HG03354 (cell line): ENCODE data around the gene TTC39C.
"Not testable (repeated sequence)": the region's sequence is repeated elsewhere in the genome, so short reads cannot be mapped to it uniquely, and the experiment has no call there.

Source experiments
- ATAC-seq: cut with Tn5 transposase; IDR thresholded peaks from one replicate; pipeline ENCODE4 v1.9.1; 2021; ENCODE audit warnings: mild to moderate bottlenecking; ENCODE audit not compliant: unreplicated experiment, poor library complexity, severe bottlenecking

Gene TTC39C

DNA sequence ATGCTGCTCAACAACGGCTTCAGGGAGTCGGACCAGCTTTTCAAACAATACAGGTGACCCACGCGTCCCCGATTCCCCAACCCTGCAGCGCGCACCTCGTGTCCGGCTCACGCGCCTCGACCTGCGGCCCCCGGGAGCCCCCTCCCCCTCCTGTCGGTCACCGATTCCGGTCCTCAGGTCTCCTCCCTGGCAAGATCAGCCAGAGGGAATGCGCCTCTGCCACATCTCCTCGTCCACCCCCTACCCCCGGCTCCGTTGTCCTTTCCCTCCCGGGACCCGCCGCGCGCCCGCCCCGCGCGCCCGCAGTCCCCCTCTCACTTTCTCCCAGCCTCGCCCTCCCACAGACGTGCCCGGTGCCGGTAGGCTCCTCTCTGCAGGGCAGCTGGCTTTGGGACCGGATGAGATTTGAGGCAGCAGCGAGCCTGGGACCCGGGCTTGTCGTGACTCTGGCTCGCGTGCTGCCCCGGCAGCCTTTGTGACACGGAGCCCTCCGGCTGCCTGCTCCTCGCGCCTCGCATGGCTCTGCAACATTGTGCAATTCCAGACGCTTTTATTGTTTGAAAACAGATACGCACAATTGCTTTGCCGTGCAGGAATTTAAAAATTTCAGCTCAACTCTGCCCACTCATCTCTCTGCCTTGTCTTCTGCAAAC, 558 bp downstream of the TTC39C start:
- ATAC-seq: peak; percentile 3

DNA sequence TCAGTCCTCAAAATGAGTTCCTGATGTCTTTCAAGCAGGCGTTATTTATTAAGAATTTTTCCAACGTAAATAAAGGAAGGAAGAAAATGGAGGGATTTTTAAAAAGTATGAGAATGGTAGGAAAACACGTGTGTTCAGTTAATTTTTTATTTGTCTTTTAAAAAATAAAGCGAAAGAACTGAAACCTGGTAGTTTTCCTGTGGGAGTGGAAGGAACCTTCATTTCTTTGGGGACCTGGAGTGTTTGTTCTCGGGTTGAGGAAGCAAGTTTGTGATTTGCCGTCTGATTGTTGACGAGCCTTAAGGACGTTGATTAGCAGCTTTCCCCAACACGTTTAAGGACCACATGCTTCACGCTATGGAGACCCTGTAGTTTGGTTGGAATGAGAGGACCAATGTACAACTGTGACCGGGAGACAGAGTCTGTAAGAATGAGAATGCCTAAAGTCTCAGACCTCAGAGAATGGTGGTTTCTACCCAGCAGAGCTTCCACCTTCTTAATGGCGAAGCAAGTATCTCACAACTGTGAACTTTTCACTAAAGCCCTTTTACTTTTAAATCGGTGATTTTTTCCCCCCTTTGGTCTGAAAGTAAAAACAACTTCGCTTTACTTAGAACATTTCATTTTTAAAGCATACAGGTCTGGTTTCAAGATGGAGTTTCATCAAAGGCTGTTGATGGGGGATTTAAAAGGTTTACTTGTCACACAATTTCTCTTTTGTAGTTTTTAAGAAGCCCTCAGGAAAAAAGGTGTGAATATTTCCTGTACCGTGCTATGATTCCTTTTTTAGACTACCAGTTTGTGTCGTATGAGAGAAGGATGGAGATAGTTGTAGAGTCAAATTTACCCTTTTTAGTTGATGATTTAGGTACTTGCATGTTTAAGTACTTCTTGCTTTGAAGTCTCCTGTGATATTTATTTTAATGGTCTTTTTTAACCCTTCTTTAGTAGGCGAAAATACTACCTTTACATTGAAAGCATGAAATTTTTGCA, 1.4 kb downstream of the TTC39C start:
- no peak for ATAC-seq

DNA sequence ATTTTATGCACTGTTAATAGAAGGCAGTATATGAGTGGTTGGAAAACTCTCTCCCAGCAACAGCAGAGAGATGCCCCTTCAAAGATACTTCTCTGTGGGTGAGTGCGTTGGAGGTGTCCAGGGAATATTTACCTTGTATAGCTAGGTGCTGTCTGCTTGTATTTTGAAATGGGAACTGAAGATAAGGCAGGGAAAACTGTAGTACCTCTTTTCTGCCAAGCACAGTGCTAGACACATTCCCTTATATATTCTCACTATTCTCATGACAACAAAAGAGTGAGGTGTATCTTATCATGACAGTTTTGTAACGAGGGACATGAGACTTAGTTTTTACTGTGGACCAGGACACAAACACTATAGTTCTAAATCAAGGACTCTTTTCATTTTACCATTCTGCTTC, 2.1 kb downstream of the TTC39C start:
- ATAC-seq: no peak

DNA sequence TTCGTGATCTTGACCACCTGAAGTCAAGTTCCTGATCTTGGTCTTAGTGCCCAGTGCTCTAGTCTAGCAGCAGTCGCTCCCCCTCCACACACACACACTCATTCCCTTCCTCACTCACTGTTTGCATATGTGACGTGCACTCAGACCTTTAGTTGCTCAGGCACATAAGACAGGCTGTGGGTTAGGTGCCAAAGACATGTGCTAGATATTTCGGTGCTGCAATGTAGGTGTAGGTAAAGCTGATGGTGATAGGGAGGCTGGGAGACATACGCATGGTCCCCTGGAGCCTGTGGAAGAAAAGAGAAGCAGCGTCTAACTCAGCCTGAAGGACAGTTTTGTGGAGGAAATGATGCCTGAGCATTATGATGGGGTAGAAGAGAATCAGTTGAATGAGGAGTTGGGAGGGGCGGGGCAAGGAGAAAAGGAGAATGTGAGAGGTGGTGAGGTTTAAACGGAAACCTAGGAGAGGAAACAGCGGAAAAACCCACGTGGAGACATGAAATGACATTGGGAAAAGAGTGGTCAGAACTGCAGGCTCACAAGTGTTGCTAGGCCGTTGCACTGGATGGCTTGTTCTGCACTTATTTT, 3.8 kb downstream of the TTC39C start:
- no peak for ATAC-seq

DNA sequence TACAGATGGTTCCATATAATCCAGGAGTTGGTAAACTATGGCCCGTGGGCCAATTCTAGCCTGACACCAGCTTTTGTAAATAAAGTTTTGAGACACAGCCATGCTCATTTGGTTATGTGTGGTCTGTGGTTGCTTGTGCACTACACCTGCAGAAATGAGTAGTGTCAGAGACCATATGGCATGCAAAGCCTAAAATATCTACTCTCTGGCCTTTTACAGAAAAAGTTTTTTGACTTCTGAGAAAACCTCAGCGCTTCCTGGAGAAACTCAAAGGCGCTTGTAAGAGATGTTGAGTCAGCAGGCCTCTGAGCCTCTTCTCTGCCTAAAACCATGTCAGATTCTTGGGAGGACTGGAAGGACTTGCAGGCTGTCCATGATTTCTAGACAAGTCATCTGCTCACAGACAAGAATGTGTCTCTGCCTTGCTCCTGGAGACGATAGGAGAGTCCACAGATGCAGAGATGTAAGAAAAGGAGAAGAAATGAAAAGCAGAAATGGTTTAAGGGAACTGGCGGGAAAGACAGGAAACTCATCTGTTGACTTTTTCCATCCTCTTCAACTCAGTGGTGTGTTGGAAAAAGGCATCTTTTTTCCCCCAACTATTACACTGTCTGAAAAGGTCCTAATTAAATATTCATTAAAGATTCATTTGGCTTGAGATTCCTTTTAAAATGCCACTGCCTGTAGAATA, 5.2 kb downstream of the TTC39C start:
- ATAC-seq: peak; percentile 87

DNA sequence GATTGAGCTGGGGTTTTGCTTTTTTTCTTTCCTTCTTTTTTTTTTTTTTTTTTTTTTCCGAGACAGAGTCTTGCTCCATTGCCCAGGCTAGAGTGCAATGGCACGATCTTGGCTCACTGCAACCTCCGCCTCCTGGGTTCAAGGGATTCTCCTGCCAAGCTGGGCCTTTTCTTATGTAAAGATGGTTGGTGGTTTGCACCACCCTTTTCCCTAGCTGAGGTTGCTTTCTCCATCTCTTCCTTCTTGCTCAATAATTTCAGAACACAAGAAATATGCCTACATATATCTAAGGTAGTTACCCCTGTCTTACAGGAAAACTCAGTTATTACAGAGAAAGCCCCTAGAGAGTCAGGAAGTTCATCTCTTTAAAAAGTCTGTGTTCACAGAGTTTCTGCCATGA, 7.0 kb downstream of the TTC39C start:
- ATAC-seq: no peak

DNA sequence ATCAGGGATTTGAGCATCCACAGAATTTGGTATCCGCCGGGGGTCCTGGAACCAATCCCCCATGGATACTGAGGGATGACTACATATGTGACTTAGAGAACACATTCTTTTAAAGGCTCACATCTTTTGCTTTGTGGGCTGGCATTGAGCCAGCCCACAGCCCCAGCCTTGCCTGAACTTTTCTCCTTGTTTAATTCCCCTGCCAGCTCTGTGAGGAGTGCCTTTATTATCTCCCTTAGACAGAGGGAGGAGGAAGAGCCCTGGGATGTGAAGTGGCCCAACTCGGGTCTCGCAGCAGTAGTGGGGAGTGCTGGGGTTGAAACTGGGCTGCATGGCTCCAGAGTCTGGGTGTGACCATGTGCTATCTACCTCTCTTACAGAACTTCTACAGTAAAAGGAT, 7.6 kb downstream of the TTC39C start:
- no peak for ATAC-seq

DNA sequence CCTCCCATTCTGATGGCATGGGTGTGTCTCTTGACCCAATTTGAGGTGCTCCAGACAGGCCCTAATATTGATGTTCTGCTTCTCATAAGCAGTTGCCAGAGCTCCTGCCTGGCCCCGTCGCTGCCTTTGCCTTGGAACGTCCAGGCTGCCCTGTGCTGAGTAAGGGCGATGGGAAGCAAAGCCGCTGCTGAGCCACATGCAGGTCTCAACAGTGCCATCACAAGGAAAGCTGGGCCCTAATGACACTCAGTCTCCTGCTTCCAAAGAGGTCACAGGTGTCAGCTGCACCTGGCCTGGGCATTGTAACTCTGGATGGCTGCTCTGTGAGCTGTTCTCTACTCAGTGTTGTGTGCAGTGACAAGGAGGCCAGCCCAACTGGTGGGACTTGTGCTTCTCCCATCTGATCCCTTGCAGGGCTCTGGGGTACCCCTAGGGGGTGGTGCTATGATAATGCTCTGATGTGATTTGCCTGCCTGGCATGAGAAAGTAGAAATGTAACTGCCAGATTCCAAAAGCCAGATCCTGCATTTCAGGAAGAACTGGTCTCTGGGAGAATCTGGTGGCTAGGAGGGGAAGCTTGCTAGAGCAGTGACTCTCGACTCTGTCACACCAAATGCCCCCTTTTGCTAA, 8.7 kb downstream of the TTC39C start:
- no peak for ATAC-seq

DNA sequence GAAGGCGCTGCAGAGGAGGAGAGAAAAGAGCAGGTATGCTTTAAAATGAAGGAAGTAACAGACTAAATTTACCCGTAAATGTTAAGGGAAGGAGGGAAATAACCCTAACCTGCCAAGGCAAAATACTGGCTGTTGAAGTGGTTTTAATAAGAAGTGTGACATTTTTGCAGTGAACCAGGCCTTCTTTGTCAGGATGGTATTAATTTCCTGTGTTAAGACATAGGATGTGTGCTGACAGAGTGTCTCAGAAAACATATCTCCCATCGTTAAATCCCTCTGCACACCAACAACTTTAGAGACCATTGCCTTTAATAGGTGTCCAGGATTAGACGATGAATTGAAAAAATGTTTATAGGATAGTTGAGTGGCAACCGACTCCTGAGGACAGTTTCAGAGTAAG, 9.9 kb downstream of the TTC39C start:
- ATAC-seq: no peak

DNA sequence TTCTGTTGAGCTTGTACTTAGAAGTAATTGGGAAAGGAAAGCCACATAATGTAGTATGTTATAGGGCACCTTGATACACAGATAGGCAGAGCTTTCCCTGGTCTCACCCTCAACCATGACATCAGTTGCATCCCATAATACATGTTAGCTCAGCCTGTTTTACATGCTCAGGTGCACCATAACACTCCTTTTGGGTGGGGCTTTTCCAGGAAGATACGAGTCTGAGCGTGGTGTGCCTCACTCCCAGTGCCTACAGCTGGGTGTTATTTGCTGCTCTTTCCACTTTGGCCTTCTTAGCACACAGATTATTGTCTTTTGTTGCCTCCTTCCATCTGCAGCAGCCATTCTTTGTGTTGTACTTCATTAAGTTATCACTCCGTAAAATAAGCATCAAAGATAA, 11.9 kb downstream of the TTC39C start:
- no peak for ATAC-seq

DNA sequence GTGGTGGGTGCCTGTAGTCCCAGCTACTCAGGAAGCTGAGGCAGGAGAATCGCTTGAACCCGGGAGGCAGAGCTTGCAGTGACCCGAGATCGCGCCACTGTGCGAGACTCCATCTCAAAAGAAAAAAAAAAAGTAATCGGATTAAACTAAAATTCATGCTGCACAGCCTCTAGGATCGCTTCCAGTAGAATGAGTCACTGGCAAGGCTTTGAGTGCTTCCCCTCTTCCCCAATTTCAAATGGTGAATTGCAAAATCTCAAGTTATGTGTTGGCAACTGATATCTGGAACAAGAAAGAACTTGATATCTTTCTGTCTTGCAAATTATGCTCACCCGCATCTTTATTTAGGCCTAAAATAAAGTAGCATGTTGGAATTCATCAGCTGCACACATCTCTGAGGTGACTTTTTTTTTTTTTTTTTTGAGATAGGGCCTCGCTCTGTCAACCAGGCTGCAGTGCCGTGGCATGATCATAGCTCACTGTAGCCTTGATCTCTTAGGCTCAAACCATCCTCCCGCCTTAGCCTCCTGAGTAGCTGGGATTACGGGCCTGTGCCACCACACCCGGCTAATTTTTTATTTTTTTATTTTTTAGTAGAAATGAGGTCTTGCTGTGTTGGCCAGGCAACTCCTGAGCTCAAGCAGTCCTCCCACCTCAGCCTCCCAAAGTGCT, 12.7 kb downstream of the TTC39C start:
- no peak for ATAC-seq

DNA sequence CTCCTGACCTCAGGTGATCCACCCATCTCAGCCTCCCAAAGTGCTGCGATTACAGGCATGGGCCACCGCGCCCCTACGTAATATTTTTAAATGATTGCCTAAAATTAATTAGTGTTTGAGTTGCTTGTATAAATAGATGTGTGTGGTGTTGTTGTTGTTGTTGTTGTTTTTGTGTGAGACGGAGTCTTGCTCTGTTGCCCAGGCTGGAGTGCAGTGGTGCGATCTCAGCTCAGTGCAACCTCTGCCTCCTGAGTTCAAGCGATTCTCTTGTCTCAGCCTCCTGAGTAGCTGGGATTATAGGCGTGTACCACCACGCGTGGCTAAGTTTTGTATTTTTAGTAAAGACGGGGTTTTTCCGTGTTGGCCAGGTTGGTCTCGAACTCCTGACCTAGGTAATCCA, 14.4 kb downstream of the TTC39C start:
- not testable (repeated sequence) for ATAC-seq

DNA sequence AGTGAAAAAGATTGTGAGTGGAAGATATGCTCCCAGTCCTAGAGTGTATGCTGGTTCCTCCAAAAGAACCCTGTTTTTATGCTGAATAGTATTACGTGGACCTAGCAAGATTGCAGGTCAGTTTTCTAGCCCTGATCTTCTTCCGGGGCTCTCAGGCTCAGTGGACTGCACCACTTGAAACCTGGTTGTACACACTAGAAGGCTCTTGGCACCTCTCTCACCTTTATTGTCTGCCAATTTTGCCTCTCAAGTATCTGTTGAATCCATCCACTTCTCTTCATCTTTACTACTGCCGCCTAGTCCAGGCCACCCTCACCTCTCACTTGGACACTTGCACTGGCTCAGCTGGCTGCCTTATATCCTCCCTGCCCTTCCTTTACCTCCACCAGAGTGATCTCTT, 16.8 kb downstream of the TTC39C start:
- no peak for ATAC-seq

DNA sequence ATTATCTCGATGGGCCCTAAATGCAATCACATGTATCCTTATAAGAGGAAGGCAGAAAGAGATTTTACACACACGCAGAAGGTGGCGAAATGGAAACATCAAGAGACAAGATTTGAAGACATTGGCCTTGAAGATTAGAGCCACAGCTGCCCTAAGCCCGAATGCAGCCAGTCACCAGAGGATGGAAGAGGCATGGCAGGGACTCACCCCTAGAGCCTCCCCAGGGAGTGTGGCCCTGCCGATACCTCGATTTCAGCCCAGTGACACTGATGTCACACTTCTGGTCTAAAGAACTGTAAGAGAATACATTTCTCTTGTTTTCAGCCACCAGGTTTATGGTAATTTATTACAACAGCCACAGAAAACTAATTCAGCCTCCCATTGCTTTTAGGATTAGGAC, 17.4 kb downstream of the TTC39C start:
- peak; percentile 92 for ATAC-seq

DNA sequence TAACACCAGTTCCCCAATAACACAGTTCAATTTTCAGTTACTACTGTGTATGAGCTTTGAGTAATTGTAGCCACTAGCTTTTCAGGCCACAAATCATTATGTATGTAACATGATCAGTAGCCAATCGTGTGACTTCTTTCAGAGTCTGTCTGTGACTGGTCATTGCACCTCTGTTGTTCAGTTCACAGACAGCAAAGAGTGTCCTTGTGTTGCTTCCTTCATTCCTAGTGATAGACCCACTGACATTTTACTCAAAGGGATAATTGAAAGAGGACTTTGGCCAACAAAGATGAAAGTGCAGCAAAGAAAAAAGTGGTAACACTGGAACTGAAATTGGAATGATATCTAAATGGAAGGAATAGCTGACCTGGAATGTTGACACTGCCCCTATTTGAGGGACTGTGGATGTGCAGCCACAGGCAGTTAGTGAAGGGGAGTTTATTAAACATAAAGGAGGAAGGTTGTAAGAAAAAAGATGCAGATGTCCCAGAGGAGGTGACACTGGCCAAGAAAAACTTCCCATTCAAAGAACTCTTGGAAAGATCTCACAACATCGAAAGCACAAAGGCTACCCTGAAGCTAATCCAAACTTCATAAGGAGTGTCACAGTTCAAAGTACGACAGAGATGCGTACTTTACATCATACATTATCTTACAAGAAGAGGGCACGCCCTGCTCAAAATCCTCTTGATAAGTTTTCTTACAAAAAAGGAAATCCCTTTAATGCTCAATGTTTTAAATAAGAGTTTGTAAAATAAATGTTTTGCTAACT, 19.3 kb downstream of the TTC39C start:
- no peak for ATAC-seq

DNA sequence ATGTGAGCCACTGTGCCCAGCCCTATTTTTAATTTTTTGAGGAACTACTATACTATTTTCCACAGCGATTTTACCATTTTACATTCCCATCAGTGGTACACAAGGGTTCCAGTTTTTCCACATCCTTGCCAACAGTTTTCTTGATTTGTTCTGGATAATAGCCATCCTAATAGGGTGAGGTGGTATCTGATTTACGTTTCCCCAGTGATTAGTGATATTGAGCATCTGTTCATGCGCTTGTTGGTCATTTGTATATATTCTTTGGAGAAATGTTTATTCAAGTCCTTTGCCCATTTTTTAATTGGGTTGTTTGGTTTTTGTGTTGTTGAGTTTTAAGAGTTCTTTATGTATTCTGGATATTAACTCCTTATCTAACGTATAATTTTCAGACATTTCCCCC, 20.8 kb downstream of the TTC39C start:
- ATAC-seq: no peak

DNA sequence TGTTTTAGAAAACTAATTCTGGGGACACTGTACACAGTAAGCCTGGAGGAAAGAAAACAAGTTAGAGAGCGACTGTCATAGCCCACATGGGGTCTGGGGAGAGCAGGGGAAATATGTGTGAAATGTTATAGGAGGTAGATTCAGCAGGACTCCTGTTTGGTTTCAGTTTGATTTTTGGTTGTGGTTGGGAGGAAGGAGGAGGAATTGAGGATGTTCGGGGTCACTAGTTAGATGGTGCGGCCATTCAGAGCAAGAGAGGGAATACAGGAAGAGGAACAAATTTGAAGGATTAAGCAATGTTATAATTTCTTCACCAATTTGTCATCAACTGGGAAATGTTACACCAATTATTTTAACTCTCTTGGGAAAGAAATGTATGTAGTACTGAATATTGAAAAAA, 25.1 kb downstream of the TTC39C start:
- ATAC-seq: no peak

DNA sequence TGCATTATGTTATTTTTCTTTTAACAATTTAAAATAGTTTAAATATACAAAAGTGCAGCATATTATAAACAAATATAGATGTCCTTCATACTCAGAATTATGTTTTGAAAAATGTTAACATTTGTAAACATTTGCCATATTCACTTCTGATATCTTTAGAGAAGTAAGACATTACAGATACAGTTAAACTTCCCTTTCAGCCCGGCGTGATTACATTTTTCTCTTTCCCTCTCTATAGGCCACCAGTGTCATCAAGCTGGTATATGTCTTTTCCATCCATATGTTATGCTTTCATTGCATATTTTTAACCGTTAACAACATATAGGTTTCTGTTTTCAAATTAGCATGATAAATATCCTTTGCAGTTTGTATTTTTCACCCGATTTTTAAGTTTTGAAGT, 27.1 kb downstream of the TTC39C start:
- no peak for ATAC-seq

DNA sequence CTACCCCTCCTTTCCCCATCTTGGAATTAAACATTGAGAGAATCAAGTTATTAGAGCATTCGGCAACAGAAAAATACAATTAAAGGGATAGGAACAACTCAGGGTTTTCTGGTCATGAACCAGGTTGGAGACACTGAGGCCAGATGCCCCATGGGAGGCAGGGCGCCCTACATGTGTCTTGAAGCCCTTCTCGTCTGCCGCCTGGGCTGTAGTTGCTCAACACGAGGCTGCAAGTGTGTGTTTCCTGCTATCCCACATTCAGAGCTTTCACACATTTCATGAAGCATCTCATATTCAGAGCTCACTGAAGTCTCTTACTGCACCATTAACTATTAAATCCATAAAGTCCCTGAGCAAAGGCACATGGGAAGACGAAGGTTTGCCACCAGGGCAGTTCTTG, 28.8 kb downstream of the TTC39C start:
- no peak for ATAC-seq
